ENCODE data around the gene ETDC.

The ETDC gene

DNA sequence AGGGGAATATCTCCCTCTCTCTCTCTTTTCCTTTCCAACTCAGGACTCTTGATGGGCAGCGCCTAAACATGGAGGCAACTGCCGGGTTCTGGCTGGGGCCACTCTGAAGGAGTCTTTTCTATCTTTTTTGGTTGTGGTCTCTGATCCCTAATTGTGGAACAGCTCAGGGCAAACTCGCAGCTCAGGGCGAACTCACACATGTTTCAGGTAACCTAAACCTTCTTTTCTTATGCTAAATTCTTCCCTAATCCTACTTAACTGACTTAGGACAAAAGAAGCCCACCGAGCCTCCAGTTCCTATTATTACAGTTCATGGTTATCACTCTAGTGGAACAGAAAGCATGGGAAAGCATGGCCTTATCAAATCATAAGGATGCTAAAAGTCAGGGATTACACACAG, 36.1 kb upstream of the ETDC start:
- H4K20me1 ChIP-seq (ENCODE audit: insufficient read depth, low read length, poor library complexity, severe bottlenecking) = no peaks in the 10 kb centered on the region
- no peak overlapping the region for H3K4me3 ChIP-seq (ENCODE audit: low read length, poor library complexity, severe bottlenecking)
- H3K9me2 ChIP-seq (replicated peaks; ENCODE audit: low read depth, low read length) = no peaks in the 10 kb centered on the region

DNA sequence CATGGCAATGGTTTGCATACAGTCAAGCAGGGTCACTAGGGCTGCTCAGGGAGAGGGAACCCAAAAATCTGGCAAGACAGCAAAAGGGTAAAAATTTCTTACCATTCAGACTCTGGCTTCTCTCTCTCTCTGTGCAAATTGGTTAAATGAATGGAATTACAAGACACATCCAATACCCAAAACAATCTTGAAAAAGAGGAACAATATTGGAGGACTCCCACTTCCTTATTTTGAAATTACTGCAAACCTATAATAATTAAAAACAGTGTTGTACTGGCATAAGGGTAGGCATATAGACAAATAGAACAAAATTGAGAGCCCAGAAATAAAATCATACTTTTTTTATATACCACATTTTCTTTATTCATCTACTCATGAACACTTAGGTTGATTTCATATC, 33.3 kb upstream of the ETDC start:
- H3K9me3 ChIP-seq (ENCODE audit: insufficient read depth, low read depth, low read length) = no peaks in the 10 kb centered on the region
- H2AFZ ChIP-seq (ENCODE audit: low read length) = no peak overlapping the region
- H3K36me3 ChIP-seq (ENCODE audit: insufficient read depth, low read length) = no peaks in the 10 kb centered on the region
- no peaks in the 10 kb centered on the region for H3F3A ChIP-seq (ENCODE audit: low read depth)
- no peak overlapping the region for H3K4me2 ChIP-seq (ENCODE audit: low read depth, low read length, poor library complexity, severe bottlenecking)
- H3K27me3 ChIP-seq (ENCODE audit: insufficient read depth, low read length, poor library complexity, severe bottlenecking) = no peaks in the 10 kb centered on the region
- no peak for TF ChIP-seq EZH2phosphoT487 (IDR thresholded peaks at IDR 0.05; ENCODE audit: borderline replicate concordance)
- TF ChIP-seq, protein P1, sequence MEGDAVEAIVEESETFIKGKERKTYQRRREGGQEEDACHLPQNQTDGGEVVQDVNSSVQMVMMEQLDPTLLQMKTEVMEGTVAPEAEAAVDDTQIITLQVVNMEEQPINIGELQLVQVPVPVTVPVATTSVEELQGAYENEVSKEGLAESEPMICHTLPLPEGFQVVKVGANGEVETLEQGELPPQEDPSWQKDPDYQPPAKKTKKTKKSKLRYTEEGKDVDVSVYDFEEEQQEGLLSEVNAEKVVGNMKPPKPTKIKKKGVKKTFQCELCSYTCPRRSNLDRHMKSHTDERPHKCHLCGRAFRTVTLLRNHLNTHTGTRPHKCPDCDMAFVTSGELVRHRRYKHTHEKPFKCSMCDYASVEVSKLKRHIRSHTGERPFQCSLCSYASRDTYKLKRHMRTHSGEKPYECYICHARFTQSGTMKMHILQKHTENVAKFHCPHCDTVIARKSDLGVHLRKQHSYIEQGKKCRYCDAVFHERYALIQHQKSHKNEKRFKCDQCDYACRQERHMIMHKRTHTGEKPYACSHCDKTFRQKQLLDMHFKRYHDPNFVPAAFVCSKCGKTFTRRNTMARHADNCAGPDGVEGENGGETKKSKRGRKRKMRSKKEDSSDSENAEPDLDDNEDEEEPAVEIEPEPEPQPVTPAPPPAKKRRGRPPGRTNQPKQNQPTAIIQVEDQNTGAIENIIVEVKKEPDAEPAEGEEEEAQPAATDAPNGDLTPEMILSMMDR (conservative IDR thresholded peaks at IDR 0.05; ENCODE audit: low read length) = no peak
- no peaks in the 10 kb centered on the region for H3K79me2 ChIP-seq (ENCODE audit: insufficient read depth, low read length)
- H3K4me3 ChIP-seq (ENCODE audit: low read length, poor library complexity, severe bottlenecking) = no peak overlapping the region
- no peaks in the 10 kb centered on the region for H3K9me2 ChIP-seq (replicated peaks; ENCODE audit: low read depth, low read length)
- no peaks in the 10 kb centered on the region for H3K4me1 ChIP-seq (ENCODE audit: insufficient read depth, low read length, poor library complexity, severe bottlenecking)
- H4K20me1 ChIP-seq (ENCODE audit: insufficient read depth, low read length, poor library complexity, severe bottlenecking) = no peaks in the 10 kb centered on the region
- no peak overlapping the region for H3K9ac ChIP-seq (ENCODE audit: low read depth, low read length, poor library complexity, severe bottlenecking)

More for the DNA sequence above, 36.1 kb upstream of the ETDC start:
- H3K27me3 ChIP-seq (ENCODE audit: insufficient read depth, low read length, poor library complexity, severe bottlenecking) = no peaks in the 10 kb centered on the region
- H3K36me3 ChIP-seq (ENCODE audit: insufficient read depth, low read length) = no peaks in the 10 kb centered on the region
- no peaks in the 10 kb centered on the region for H3F3A ChIP-seq (ENCODE audit: low read depth)
- H2AFZ ChIP-seq (ENCODE audit: low read length) = no peak overlapping the region
- H3K4me1 ChIP-seq (ENCODE audit: insufficient read depth, low read length, poor library complexity, severe bottlenecking) = no peaks in the 10 kb centered on the region
- H3K79me2 ChIP-seq (ENCODE audit: insufficient read depth, low read length) = no peaks in the 10 kb centered on the region
- no peaks in the 10 kb centered on the region for H3K9me3 ChIP-seq (ENCODE audit: insufficient read depth, low read depth, low read length)
- no peak overlapping the region for H3K4me2 ChIP-seq (ENCODE audit: low read depth, low read length, poor library complexity, severe bottlenecking)
- no peak for TF ChIP-seq EZH2phosphoT487 (IDR thresholded peaks at IDR 0.05; ENCODE audit: borderline replicate concordance)
- TF ChIP-seq, protein P1 (conservative IDR thresholded peaks at IDR 0.05; ENCODE audit: low read length) = no peak
- H3K9ac ChIP-seq (ENCODE audit: low read depth, low read length, poor library complexity, severe bottlenecking) = no peak overlapping the region

DNA sequence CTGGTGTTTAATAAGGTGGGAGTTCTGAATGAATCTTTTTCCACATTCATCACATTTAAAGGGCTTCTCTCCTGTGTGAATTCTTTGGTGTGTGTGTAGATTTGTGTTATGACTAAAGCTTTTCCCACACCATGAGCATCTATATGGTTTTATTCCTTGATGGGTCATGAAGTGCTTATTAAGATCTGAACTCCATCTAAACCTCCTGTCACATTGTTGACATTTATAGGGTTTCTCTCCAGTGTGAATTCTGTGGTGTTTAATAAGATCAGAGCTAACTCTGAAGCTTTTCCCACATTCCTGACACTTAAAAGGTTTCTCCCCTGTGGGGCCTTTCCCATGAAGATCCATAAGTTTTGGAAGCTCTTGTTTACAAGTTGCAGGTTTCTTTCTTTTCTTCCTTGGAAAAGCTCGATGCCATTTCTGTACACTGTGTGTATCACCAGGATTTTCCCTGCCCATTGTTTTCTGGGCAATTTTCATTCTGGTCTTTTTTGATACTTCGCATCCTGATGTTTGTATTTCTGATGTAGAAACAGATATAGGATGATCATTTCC, 21.9 kb upstream of the ETDC start:
- H3K4me3 ChIP-seq (ENCODE audit: low read length, poor library complexity, severe bottlenecking) = no peak overlapping the region

More for the DNA sequence above, 21.9 kb upstream of the ETDC start:
- Histone ChIP-seq H3K9me3 (ENCODE audit: insufficient read depth, low read depth, low read length) (no peaks in the 10 kb centered on the region; the same call in 1 of the 2 replicates), H3K79me2 (ENCODE audit: insufficient read depth, low read length) (no peaks in the 10 kb centered on the region), H3K36me3 (ENCODE audit: insufficient read depth, low read length) (no peaks in the 10 kb centered on the region), H2AFZ (ENCODE audit: low read length) (no peak overlapping the region), H3F3A (ENCODE audit: low read depth) (no peaks in the 10 kb centered on the region), H3K4me1 (ENCODE audit: insufficient read depth, low read length, poor library complexity, severe bottlenecking) (no peaks in the 10 kb centered on the region), H3K4me2 (ENCODE audit: low read depth, low read length, poor library complexity, severe bottlenecking) (no peak overlapping the region), H3K9me2 (replicated peaks; ENCODE audit: low read depth, low read length) (no peaks in the 10 kb centered on the region), H4K20me1 (ENCODE audit: insufficient read depth, low read length, poor library complexity, severe bottlenecking) (no peaks in the 10 kb centered on the region), H3K9ac (ENCODE audit: low read depth, low read length, poor library complexity, severe bottlenecking) (no peak overlapping the region), H3K27me3 (ENCODE audit: insufficient read depth, low read length, poor library complexity, severe bottlenecking) (no peaks in the 10 kb centered on the region)
- TF ChIP-seq, protein P1 (conservative IDR thresholded peaks at IDR 0.05; ENCODE audit: low read length) = no peak
- TF ChIP-seq EZH2phosphoT487 (IDR thresholded peaks at IDR 0.05; ENCODE audit: borderline replicate concordance) = no peak

Data from Loucy (cell line).